GM18511 (cell line): ENCODE measurements around the gene YIPF3.
"Not testable (repeated sequence)": the region's sequence is repeated elsewhere in the genome, so short reads cannot be mapped to it uniquely, and the experiment has no call there.

Experiments
- ATAC-seq: cut with Tn5 transposase; IDR thresholded peaks from one replicate; pipeline ENCODE4 v1.9.1; 2021; ENCODE audit warnings: mild to moderate bottlenecking, moderate library complexity; ENCODE audit not compliant: unreplicated experiment

YIPF3 gene

DNA sequence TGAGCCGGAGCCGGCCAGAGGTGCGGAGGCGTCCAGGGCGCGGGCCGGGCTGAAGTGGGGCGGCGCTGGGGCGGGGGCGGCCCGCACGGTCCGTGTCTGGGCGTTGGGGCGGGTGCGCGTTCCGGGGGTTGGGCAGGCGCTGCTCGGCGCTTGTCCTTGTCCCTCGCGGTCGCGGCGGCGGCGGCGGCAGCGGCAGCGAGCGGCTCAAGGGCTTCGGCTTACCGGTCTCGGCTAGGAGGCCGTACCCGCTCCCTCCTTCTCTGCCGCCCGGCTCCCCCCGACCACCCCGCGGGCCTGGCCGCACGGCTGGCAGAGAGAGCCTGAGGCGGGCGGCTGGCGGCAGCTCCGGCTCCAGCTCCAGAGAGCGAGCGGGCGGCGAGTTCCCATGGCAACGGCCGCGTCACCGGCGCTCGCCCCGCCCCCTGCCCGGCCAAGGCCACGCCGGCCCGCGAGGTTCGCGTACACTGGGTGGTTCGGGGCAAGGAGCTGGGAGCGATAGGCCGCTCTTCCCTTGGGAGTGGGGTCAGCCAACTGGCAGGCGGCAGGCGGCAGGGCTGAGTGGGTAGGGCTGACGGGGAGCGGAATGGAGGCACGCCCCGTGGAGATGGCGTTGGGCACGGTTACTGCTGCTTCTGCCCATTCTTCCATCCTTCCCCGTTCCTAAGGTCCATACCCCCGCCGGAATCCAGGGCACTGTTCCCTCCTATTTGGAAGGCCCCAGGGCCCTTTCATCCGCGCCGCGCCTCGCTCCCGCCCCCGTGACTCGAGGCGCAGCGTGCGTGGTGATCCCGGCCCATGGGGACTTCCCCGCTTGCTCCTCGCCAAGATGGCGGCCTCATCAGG lies 6.5 kb downstream of the YIPF3 start, which contains the start of gene LRRC73:
LRRC73 (minus strand) TSS at position 363 of the 843 bp plus-strand sequence. CDS start 561 bp downstream, outside the sequence.
- ATAC-seq: peak; percentile 83

DNA sequence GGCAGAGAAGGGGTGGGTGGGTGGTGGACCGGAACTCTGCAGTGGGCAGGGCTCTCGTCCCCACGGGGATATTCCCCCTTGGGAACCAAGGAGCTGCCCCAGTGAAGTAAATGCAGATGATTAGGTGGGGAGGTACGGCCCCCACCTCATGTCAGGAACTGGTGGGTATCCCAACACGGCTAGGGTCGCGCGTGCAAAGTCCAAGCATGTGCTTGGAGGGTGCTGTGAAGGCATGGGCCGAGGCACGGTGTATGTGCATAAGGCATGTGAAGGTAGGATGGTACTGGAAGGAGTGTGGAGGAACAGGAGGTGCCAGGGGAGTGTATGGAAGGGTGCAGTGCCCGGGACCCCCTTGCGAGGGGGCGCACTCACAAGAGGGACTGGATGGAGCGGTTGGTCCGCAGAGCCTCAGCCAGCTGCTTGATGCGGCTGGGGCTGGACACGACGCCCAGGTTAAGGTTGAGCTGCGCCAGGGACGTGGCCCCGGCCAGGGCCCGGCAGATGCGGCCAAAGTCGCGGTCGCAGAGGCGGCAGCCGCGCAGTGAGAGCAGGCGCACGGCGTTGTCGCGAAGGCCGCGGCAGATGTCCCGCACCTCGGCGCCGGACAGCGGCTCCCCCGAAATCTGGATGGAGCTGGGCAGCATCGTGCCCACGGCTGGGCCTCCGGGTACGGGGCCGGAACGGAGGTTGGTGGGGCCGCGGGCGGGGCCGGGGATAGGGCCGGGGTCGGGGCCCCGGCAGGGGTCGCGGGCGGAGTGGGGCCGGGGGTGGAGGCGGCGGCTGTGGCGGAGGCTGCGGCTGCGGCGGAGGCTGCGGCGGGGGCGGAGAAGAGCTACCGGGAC lies 7.4 kb downstream of the YIPF3 start:
- ATAC-seq: peak; percentile 17

DNA sequence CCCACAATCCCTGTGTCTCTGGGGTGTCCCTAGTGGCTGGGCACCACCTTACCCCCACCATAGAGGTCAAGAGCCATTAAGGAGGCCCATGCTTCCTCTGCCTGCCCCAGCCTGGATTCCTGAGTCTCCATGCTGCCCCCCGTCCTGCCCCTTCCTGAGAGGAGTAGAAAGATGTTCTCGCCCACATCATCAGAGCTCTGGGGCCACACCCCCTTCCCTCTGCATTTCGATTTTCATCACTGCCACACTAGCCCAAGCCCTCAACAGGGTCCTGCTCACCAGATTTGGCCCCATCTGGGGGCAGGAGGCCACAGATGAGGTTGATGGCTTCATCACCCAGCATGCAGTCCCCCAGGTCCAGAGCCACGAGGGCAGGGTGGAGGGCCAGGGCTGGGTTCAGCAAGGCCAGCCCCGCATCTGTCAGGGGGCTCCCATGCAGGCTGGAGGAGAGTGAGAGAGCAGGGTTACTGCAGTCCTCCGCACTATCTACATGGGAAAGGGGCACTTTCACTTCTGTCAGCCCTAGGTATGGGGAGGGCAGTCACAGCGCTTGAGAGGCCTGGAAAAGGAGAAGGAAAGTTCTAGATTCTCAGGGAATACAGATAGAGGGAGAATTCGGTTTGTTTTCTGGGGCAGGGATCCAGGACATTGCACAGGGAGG lies 8.1 kb downstream of the YIPF3 start:
- no peak for ATAC-seq

DNA sequence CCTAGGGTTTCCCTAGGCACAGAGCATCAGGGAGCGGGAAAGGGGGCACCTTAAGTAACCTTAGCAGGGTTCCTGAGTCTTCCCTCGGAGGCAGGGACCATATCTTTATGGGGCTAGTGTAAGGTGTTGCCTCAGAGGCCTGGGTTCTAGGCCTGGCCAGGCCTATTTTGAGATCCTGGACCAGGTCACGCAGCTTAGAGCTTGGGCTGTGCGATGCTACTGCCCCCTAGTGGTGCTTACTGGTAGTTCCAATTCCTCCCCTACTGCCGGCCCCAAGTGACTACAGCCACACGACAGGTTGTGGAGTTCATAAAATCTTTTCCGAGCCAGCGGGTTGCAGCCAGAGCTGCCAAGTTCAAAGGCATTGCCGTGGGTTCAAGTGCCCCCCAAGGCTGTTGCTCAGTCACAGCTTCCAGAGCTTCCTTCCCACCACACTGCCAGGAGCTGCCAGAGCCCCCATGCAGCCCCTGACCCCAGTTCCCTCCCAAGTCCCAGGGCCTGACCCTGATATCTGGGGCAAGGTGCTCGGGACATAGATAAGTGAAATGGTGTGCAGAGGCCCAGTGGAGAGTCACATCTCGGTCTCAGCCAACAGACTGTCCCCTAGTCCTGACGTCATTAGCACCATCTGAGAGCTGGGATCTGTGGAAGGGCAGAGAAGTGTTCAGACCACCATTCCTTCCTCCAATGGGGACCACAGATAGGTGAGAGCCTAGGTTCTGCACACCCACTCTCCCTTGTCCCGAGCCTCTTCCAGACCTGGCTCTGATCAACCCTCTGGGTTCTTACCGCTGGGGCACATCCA lies 9.9 kb downstream of the YIPF3 start:
- peak; percentile 62 for ATAC-seq

DNA sequence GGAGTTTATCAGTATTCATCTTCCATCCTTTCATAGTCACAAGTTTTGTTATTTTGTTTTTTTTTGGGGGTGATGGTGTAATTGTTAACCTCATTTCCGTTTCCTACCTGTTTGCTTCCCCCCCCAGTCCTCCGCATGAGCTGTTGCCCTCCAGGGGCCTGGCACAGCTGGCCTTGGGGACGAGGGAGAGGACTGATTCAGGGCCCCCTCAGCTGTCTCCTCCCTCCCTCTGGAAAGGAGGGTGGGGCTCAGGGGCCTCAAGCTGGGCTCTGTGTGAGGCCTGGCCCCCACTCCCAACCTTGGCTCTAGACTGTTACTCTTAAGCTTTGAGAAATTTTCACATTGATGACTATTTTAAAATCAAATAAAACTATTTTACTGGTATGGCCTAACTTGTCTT lies 10.6 kb downstream of the YIPF3 start:
- no peak for ATAC-seq

DNA sequence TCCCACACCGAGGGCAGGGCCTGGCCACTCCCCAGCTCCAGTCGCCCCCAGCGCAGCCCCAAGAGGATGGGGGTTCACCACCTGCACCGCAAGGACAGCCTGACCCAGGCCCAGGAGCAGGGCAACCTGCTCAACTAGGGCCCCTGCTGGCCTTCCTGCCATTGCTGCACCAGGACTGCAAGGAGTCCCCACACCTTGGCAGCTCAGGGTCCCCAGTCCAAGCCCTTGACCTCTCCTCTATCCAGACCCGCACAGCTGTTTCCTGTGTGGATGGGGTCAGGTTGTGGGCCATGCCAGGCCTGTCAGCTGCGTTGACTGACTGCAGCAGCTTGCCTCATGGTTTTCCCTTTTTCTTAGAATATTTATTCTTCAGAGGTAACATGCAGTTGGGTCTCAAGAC lies 11.0 kb downstream of the YIPF3 start:
- ATAC-seq: no peak

DNA sequence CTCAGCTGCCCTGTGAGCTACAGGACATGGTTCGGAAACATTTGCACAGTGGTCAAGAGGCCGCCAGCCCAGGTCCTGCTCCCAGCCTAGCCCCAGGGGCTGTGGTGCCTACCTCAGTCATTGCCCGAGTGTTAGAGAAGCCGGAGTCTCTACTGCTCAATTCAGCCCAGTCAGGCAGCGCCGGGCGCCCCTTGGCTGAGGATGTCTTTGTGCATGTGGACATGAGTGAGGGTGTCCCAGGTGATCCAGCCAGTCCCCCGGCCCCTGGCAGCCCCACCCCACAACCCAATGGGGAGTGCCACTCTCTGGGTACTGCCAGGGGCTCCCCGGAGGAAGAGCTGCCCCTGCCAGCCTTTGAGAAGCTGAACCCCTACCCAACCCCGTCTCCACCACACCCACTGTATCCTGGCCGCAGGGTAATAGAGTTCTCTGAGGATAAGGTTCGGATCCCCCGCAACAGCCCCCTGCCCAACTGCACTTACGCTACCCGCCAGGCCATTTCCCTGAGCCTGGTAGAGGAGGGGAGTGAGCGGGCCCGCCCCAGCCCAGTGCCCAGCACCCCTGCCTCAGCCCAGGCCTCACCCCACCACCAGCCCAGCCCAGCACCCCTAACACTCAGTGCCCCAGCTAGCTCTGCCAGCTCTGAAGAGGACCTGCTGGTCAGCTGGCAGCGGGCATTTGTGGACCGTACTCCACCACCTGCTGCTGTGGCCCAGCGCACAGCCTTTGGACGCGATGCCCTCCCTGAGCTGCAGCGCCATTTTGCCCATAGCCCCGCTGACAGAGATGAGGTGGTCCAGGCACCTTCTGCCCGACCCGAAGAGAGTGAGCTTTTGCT lies 11.8 kb downstream of the YIPF3 start:
- no peak for ATAC-seq

DNA sequence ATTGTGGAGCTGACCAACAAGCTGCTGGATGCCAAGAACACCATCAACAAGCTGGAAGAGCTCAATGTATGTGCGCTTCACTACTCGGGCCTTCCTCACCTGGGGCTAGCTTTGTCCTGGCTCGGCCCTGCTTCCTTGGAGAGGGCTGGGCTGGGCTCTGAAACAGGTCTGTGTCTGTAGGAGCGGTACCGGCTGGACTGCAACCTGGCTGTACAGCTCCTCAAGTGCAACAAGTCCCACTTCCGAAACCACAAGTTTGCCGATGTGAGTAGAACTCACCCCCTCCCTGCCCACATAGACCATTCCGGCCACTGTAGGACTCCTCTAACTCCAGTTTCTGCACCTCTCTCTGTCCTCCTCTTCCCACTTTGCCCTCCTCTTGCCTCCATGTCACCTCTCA lies 13.3 kb downstream of the YIPF3 start:
- ATAC-seq: no peak

DNA sequence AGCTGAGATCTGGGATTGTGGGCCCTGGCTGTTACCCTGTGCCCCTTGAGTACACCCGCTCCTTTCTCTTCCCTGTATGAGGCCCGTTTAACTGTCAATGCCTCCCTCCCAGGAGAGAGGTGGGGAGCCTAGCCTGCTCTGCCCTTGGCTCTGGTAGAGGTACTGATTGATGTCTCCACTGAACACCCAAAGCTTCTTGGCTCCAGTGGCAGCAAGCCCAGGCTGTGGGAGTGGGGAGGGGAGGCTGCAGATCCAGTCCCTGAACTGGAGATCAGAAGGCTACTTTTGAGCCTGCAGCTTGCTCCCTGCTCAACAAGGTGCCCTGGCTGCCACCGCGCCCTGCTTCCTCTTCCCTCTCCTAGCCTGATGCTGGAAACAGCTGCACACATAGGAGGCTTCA lies 14.1 kb downstream of the YIPF3 start:
- ATAC-seq: no peak

DNA sequence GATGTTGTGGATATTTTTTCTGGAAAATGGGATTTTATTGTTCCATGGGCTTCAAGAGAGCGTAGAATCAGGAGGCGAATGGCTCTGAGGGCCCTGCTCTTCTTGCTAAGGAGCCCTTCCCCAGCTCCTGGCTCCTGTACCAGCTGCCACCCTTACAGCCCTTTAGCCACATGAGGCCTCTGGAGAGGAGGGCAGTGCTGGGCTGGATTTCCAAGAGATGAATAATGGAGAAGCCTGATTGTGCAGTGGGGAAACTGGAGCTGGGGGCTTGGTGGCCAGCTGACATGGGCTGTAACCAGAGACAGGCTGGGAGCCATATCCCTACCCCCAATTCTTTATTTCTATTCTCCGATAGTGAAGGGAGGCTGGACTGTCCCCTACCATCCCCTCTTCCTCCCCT lies 15.8 kb downstream of the YIPF3 start:
- ATAC-seq: no peak

DNA sequence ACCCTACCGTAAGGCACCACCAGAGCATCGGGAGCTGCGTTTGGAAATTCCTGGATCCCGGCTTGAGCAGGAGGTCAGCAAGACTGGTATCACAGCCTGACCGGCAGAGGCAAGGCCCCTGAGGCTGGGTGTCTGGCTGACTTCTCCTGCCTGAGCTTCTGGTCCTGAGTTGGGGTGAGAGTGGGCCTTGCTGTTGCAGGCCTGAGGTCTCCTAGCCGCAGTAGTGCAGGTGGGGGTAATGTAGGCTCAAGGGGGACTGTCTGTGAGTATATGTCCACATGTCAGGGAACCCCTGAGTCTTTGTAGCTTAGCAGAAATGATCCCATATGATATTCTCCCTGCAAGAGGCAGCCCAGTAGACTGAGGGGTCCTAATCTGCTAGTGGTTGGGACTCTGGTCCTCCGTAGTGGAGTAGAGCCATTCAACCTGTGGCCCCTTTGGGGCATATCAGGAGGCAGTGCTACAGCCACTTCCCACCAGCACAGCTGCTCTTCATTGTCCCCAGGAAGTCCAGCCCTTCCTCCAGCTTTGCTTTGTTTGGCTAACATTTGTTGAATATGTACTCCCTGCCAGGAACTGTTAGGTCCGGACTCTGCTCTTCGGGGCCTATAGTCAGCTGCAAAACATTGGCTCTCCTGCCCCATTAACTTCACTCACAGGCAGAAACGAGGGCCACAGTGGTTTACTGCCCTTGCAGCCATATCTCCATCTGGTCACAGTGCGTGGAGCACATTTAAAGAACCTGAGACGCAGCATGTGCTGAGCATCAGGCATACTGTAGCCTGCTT lies 17.5 kb downstream of the YIPF3 start:
- no peak for ATAC-seq

DNA sequence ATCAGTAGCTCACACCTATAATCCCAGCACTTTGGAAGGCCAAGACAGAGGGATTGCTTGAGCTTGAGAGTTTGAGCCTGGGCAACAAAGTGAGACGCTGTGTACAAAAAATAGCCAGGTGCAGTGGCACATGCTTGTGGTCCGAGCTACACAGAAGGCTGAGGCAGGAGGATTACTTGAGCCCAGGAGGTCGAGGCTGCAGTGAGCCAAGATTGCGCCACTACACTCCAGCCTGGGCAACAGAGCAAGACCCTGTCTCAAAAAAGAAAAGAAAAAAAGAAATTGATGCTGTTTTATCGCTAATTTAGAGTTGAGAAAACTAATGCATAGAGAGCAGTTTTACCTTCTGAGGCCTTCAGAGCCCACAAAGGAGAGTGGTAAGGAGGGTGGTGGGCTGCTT lies 18.4 kb downstream of the YIPF3 start:
- ATAC-seq: not testable (repeated sequence)

DNA sequence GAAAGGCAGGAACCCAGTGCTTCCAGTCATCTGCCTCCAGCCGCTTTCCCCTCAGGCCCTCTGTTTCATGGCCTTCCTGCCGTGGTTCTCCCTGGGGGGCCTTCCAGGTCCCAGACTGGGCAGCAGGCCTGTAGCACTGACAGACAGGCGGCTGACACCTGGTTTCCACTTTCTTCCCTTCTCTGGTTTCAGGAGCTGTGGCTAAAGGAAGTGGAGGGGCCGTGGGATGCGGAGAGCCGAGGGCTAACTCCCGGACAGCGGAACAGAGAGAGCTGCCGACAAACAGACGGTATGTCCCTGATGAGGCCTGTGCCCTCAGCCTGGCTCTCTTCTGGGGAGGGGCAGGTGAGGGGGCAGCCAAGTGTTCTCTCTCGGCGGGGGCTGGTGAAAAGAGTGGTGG lies 19.0 kb downstream of the YIPF3 start:
- ATAC-seq: no peak

DNA sequence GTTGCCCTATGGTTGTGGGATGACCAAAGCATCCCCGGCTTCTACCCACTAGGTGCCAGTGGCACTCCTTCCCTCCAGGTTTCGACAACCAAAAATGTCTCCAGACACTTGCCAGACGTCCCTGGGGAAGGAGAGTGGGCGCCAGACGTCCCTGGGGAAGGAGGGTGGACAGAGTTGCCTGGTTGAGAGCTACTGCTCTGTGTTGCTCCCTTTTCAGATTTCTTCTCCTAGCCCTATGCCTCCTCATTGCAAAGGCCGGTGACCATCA lies 19.7 kb downstream of the YIPF3 start:
- no peak for ATAC-seq

DNA sequence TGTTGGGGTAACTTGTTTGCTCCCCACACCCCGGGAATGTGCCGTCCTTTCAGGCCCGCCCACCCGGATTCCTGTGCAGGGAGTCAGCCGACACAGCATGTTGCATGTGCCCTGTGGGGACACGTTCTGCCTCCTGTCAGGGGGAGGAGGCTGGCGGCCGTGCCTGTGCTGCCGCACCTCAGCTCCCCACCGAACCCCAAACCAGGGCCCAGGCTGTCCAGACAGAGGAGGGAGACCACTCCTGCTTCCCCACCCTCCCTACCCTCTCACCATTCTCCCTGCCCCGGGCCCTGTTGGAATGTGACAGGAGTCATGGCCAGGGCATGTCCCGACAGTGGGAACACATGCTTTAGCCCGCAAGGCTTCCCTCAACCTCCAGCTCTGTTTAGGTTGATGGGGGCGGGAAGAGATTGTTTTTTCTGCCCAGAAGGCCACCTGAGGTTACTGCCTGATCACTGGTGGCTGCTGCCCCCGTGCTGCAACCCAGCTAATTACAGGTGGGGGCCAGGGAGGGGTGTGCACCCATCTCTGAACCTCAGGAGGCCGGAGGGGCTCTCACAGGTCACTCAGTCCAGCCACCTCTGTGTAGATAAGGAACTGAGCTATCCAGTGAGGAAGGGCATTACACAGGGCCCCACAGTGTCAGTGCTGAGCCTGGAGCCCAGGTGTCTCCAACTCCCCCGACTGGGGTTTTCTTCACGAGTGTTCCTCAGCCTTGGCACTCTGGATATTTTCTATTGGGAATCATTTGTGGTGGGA lies 20.2 kb downstream of the YIPF3 start:
- ATAC-seq: no peak

DNA sequence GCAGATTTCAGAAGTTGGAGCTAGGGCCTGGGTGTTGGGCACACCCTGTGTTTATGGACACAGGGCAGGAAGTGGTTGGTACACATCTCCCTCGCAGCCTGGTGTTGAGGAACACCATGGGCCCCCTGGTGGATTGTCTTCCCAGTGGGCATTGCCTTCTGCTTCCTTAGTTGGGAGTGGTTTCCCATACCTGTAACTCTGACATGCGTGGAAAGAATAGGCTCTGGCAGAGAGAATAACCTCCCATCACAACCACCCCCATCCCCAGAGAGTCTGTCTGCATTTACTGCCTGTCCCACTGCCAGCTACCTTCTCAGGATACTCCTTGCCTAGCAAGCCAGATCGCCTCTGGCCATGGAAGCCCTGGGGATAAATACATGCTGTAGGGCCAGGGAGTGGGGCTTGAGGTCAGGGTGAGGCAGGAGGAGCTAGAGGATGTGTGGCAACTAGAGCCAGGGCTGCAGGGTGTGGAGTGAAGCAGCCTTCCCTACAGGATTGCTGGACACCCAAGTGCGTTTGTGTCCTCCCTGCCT lies 21.3 kb downstream of the YIPF3 start:
- no peak for ATAC-seq

DNA sequence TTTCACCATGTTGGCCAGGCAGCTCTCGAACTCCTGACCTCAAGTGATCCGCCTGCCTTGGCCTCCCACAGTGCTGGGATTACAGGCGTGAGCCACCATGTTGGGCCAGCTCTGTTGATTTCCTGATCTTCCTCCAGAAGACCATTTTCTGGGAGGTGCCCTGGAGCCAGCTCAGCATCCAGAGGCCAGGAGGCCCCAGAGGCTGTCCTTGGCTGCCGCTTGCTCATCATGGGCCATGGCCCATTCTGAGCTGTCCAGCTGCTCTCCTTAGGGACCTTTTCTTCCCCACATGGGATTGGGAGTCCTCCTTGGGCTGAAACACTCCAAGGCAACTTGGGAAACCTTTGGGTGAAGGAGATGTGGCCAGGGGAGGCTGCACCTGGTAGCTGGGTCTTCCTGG lies 22.0 kb downstream of the YIPF3 start:
- ATAC-seq: no peak

DNA sequence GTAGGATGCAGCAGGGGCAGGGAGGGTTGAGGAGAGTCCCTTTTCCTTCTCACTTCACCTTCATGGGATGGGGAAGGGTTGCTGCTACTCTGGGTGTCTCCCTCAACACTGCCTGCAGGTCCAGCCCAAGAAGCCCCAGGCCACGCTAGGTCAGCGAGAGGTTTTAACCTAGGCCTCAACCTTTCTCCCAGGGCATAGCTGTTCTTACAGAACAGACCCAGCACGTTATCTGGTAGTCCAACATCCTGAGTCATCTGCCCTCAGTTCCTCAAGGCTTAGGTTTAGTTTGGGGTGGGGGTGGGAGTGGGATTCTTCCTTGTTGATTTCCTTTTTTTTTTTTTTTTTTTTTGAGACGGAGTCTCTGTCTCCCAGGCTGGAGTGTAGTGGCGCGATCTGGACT lies 22.4 kb downstream of the YIPF3 start:
- ATAC-seq: no peak
